PC-9 (cell line): Measurements from ENCODE around the gene NAT10. TPM values are rescaled to one million over a fixed set of nuclear protein-coding genes. Genes with fewer than 3 reads are reported as not detected.

Experiments
- BruUV-seq: library from RNA; stranded (reverse); fragments of 400-500 nt; replicated peaks from 2 replicates; lab custom pipeline; 2021; lab: Mats Ljungman, UMichigan
- CTCF ChIA-PET: fragments of 300-600 bp; sonication (Branson Sonifier 250); formaldehyde crosslinking; loops from one replicate; lab custom pipeline; 2022; ENCODE audit warnings: antibody characterized with exemption; lab: Charles Lee
- POLR2A ChIA-PET: fragments of 300-600 bp; sonication (Branson Sonifier 250); formaldehyde crosslinking; loops from one replicate; lab custom pipeline; 2022; ENCODE audit warnings: antibody characterized with exemption; ENCODE audit not compliant: unreplicated experiment; lab: Charles Lee
- DNase-seq, 2 experiments: peaks; one replicate each; pipeline versions ENCODE4 v3.0.0 to v3.0.0-alpha.2; 2015 to 2022; ENCODE audit warnings: mixed read lengths in 1 of 2
- H2AFZ ChIP-seq: fragments of 200-600 bp; sonication (generic); 2 replicates; pipeline ENCODE4 v1.8.1; 2017; ENCODE audit warnings: antibody characterized with exemption
- H3F3A ChIP-seq: fragments of 200-600 bp; sonication (generic); 2 replicates; pipeline ENCODE4 v1.8.1; 2017; ENCODE audit warnings: antibody characterized with exemption, mild to moderate bottlenecking, low read depth; ENCODE audit not compliant: insufficient read depth
- H3K27ac ChIP-seq: fragments of 200-600 bp; sonication (generic); 2 replicates; pipeline ENCODE4 v1.6.1; 2016; ENCODE audit warnings: mixed run types
- H3K27me3 ChIP-seq: fragments of 200-600 bp; sonication (generic); 2 replicates; pipeline ENCODE4 v1.6.1; 2016; ENCODE audit warnings: low read depth, mixed run types; ENCODE audit not compliant: insufficient read depth
- H3K36me3 ChIP-seq: fragments of 200-600 bp; sonication (generic); 2 replicates; pipeline ENCODE4 v1.6.1; 2016; ENCODE audit warnings: low read depth, mixed run types
- H3K4me1 ChIP-seq: fragments of 200-600 bp; sonication (generic); replicated peaks from 2 replicates; pipeline ENCODE4 v1.6.1; 2016; ENCODE audit warnings: mixed run types; ENCODE audit not compliant: insufficient read depth
- H3K4me2 ChIP-seq: fragments of 200-600 bp; sonication (generic); 2 replicates; pipeline ENCODE4 v1.6.1; 2017; ENCODE audit warnings: mixed run types
- H3K4me3 ChIP-seq: fragments of 200-600 bp; sonication (generic); 2 replicates; pipeline ENCODE4 v1.6.1; 2016; ENCODE audit warnings: mixed run types
- H3K79me2 ChIP-seq: fragments of 200-600 bp; sonication (generic); 2 replicates; pipeline ENCODE4 v1.6.1; 2017; ENCODE audit warnings: low read depth, mixed run types
- H3K9me2 ChIP-seq: fragments of 200-600 bp; sonication (generic); 2 replicates; pipeline ENCODE4 v1.8.1; 2017; ENCODE audit warnings: mild to moderate bottlenecking; ENCODE audit not compliant: insufficient read depth
- H3K9me3 ChIP-seq: fragments of 200-600 bp; sonication (generic); 2 replicates; pipeline ENCODE4 v1.8.1; 2016; ENCODE audit warnings: low read depth; ENCODE audit not compliant: insufficient read depth
- H4K20me1 ChIP-seq: fragments of 200-600 bp; sonication (generic); 2 replicates; pipeline ENCODE4 v1.8.1; 2017; ENCODE audit not compliant: insufficient read depth
- CTCF ChIP-seq: fragments of 200-600 bp; sonication (generic); conservative IDR thresholded peaks from 2 replicates; pipeline ENCODE4 v1.6.1; 2017; ENCODE audit warnings: mixed run types, antibody characterized with exemption, mild to moderate bottlenecking, moderate library complexity
- EZH2 ChIP-seq: fragments of 200-600 bp; sonication (generic); IDR thresholded peaks from 2 replicates; pipeline ENCODE4 v1.8.0; 2017; ENCODE audit warnings: antibody characterized with exemption, low read depth
- intact Hi-C: fragments of 100-400 bp; cut with micrococcal nuclease; formaldehyde crosslinking; loops from one replicate; pipeline ENCODE4 v1.10.0; 2022; ENCODE audit not compliant: unreplicated experiment
- total RNA-seq: library from RNA; stranded (reverse); gene quantifications from 2 replicates; pipeline ENCODE4 v1.2.3, GENCODE V29; 2021

The NAT10 gene
- total RNA-seq, 1 experiment from 2014 or later = 62.3 TPM

DNA sequence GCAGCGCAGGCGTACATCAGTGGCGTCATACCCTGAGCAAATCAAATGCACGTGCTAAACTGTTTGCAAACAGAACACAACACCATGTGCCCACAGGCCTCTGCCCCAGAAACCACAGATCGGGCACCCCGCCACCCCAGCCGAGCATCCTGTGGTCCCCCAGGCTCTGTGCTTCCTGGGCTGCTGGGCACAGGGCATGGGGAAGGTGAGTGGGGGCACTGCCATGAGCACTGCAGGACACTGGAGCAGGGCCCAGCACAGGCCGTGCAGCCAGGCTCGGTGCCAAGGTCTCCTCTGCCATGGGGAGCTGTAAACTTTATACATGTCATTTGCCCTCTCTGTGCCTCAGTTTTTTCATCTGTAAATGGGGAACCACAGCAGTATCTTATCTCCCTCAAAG lies 62.5 kb downstream of the NAT10 start:
- peaks cover 11% of the 10 kb centered on the region; the same call in 1 of the 2 replicates for H4K20me1 ChIP-seq
- H3K9me2 ChIP-seq = no peaks in the 10 kb centered on the region
- ChIA-PET CTCF (interaction anchor here (0.5 to 0.7 kb wide), 3 partner anchors 113 to 322 kb away, joined by 3 to 4 read pairs (median 3); no protein-coding TSS in a partner anchor), POLR2A (no interaction called here)
- 0 out of 2 replicates have a peak, but pooled peaks cover 5% of the 10 kb centered on the region for H3K79me2 ChIP-seq
- H3K4me3 ChIP-seq = no peak overlapping the region
- peaks cover 19% of the 10 kb centered on the region for H3K4me1 ChIP-seq
- no peak overlapping the region for H3K27ac ChIP-seq
- TF ChIP-seq EZH2 (no peak), CTCF (no peak)
- intact Hi-C loops = loop anchor here (2.0 to 10.0 kb wide), 2 partner anchors 191 to 727 kb away; partner anchors contain the start of gene ABTB2
- no peak overlapping the region for H3K4me2 ChIP-seq
- no peak overlapping the region for H2AFZ ChIP-seq
- no TSS peak for BruUV-seq
- no peaks in the 10 kb centered on the region for H3K27me3 ChIP-seq
- H3K9me3 ChIP-seq = no peaks in the 10 kb centered on the region
- DNase-seq = no peak
- peaks cover 6% of the 10 kb centered on the region; the same call in 1 of the 2 replicates for H3K36me3 ChIP-seq
- H3F3A ChIP-seq = peaks cover 15% of the 10 kb centered on the region; the same call in 1 of the 2 replicates

DNA sequence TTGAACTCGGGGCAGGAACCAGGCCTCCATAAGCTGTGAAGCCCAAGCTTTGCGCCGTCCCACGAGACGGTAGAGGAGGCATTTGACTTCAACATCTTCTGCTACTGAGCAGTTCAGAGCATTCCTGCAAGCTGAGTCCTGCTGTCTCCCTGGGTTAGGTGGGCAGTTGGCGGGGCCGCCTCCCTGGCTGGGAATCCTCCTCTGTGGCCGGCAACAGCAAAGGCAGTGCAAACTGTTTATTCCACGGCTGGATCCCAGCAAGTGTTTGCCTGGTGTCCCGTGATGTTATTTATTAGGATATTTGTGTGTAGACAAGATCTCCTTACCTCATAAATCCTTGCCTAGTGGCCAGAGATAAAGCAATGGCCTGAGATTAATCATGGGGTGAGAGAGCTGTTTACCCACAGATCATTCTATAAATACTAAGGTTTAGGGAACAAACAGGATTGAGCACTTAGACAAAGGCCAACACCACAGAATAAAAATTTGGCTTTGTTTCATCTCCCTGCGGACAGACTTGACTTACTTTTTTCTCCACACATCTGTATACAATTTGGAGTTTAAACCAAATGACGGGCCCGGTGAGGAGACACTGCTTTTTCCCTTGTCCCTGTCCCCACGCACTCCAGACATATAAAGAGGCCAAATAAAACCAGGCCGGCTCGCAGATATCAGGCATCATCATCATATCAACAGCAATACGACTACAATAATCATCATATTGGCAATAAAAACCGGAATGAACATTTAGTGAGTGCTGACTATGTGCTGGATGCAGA lies 63.4 kb downstream of the NAT10 start:
- TF ChIP-seq EZH2 = no peak
- no peak for TF ChIP-seq CTCF
- Histone ChIP-seq H3K9me3 (no peaks in the 10 kb centered on the region), H3K4me3 (no peak overlapping the region), H3K9me2 (no peaks in the 10 kb centered on the region), H4K20me1 (peaks cover 16% of the 10 kb centered on the region), H3K79me2 (peaks cover 9% of the 10 kb centered on the region), H2AFZ (no peak overlapping the region), H3K27ac (no peak overlapping the region), H3K27me3 (no peaks in the 10 kb centered on the region), H3K36me3 (peaks cover 6% of the 10 kb centered on the region; the same call in 1 of the 2 replicates), H3K4me2 (no peak overlapping the region), H3K4me1 (peaks cover 19% of the 10 kb centered on the region), H3F3A (peaks cover 15% of the 10 kb centered on the region; the same call in 1 of the 2 replicates)
- intact Hi-C loops = loop anchor here (10.0 kb wide), 1 partner anchor 726 kb away; no protein-coding TSS in a partner anchor
- DNase-seq = no peak
- POLR2A ChIA-PET = no interaction called here
- BruUV-seq = no TSS peak
- CTCF ChIA-PET = interaction anchor here (0.5 to 0.7 kb wide), 2 partner anchors 112 to 323 kb away, joined by 3 to 4 read pairs; no protein-coding TSS in a partner anchor

GRCh38 chr11:34169686-34170085 lies 64.3 kb downstream of the NAT10 start:
- H3K9me3 ChIP-seq = no peaks in the 10 kb centered on the region
- H3F3A ChIP-seq = peaks cover 18% of the 10 kb centered on the region; the same call in 1 of the 2 replicates
- no peak overlapping the region for H3K4me2 ChIP-seq
- intact Hi-C loops = loop anchor here (10.0 kb wide), 1 partner anchor 725 kb away; no protein-coding TSS in a partner anchor
- no peak overlapping the region for H3K4me3 ChIP-seq
- H3K9me2 ChIP-seq = no peaks in the 10 kb centered on the region
- ChIA-PET CTCF (no interaction called here), POLR2A (no interaction called here)
- H2AFZ ChIP-seq = no peak overlapping the region
- H4K20me1 ChIP-seq = peaks cover 19% of the 10 kb centered on the region
- TF ChIP-seq EZH2 (no peak), CTCF (no peak)
- peaks cover 23% of the 10 kb centered on the region for H3K4me1 ChIP-seq
- H3K27ac ChIP-seq = no peak overlapping the region
- H3K79me2 ChIP-seq = peaks cover 12% of the 10 kb centered on the region
- no peaks in the 10 kb centered on the region for H3K27me3 ChIP-seq
- no peak for DNase-seq
- BruUV-seq = no TSS peak
- peaks cover 6% of the 10 kb centered on the region; the same call in 1 of the 2 replicates for H3K36me3 ChIP-seq
